PFSK-1 (cell line): Measurements from ENCODE around the gene SDCCAG8.

Experiments used
- FOXP2 ChIP-seq: optimal IDR thresholded peaks from 2 replicates; pipeline ENCODE3; 2011; ENCODE audit warnings: borderline replicate concordance, control low read depth, inconsistent platforms; ENCODE audit not compliant: insufficient read depth; ENCODE audit errors: extremely low read length, extremely low read depth
- POLR2AphosphoS5 ChIP-seq: IDR thresholded peaks from 2 replicates; pipeline ENCODE4 v1.6.1; 2012; ENCODE audit warnings: low read depth, mild to moderate bottlenecking, control low read depth, low read length, moderate library complexity
- SIN3A ChIP-seq: IDR thresholded peaks from 2 replicates; pipeline ENCODE4 v1.6.1; 2012; ENCODE audit warnings: mild to moderate bottlenecking, low read length, moderate library complexity, borderline replicate concordance; ENCODE audit not compliant: insufficient read depth
- TAF1 ChIP-seq: IDR thresholded peaks from 2 replicates; pipeline ENCODE4 v1.6.1; 2012; ENCODE audit warnings: low read length, control low read depth, borderline replicate concordance; ENCODE audit not compliant: insufficient read depth
- TF ChIP-seq, protein P1 (sequence below), 2 experiments: IDR thresholded peaks; 2 replicates each; pipeline versions ENCODE4 v1.6.1 to v1.8.0; 2011 to 2012; ENCODE audit warnings: low read depth in 2 of 2, low read length in 2 of 2, control low read depth in 1 of 2, inconsistent platforms in 1 of 2, mild to moderate bottlenecking in 1 of 2, moderate library complexity in 1 of 2; ENCODE audit not compliant: insufficient read depth in 1 of 2

The SDCCAG8 gene

DNA sequence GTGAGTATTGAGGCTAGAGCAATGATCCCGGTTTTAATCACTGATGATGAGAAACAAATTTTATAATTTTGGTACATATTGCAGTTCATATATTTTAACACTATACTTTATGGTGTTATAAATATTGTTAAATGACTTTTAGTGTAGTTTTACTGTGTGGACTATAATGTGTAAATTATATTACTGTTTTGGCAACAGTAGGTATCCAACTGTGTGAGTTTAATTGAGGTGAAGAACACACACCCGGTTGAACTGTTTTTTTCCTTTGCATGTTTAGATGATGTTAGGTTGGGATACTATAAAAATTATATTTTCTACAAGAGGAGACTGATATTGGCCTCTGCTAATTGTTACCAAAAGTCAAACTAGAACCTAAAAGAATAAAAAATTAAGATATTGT, 166.5 kb downstream of the SDCCAG8 start:
- TF ChIP-seq SIN3A (no peak), FOXP2 (no peak), POLR2AphosphoS5 (no peak), TAF1 (no peak)
- TF ChIP-seq, protein P1, sequence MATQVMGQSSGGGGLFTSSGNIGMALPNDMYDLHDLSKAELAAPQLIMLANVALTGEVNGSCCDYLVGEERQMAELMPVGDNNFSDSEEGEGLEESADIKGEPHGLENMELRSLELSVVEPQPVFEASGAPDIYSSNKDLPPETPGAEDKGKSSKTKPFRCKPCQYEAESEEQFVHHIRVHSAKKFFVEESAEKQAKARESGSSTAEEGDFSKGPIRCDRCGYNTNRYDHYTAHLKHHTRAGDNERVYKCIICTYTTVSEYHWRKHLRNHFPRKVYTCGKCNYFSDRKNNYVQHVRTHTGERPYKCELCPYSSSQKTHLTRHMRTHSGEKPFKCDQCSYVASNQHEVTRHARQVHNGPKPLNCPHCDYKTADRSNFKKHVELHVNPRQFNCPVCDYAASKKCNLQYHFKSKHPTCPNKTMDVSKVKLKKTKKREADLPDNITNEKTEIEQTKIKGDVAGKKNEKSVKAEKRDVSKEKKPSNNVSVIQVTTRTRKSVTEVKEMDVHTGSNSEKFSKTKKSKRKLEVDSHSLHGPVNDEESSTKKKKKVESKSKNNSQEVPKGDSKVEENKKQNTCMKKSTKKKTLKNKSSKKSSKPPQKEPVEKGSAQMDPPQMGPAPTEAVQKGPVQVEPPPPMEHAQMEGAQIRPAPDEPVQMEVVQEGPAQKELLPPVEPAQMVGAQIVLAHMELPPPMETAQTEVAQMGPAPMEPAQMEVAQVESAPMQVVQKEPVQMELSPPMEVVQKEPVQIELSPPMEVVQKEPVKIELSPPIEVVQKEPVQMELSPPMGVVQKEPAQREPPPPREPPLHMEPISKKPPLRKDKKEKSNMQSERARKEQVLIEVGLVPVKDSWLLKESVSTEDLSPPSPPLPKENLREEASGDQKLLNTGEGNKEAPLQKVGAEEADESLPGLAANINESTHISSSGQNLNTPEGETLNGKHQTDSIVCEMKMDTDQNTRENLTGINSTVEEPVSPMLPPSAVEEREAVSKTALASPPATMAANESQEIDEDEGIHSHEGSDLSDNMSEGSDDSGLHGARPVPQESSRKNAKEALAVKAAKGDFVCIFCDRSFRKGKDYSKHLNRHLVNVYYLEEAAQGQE (IDR thresholded peaks at IDR 0.05; ENCODE audit: insufficient read depth in 1 of 2, low read depth in 2 of 2, low read length in 2 of 2), result no peak

DNA sequence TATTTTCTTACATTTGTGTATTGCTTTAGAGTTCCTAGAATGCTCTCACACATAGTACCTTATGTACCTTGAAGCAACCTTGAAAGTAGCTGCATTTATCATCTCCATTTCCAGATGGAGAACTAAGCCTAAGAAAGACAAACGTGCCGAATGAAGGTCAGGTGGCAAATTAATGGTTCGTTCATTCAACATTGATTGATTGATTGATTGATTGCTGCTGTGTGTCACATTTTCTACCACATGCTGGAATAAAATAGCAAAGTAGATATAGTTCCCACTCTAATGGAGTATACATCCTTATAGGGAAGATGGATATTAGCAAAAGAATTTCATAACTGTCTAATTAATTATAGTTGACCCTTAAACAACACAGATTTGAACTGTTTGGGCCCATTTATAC, 172.2 kb downstream of the SDCCAG8 start:
- TF ChIP-seq POLR2AphosphoS5 (no peak), FOXP2 (no peak), SIN3A (no peak), TAF1 (no peak)
- TF ChIP-seq, protein P1 (IDR thresholded peaks at IDR 0.05; ENCODE audit: insufficient read depth in 1 of 2, low read depth in 2 of 2, low read length in 2 of 2), result no peak

DNA sequence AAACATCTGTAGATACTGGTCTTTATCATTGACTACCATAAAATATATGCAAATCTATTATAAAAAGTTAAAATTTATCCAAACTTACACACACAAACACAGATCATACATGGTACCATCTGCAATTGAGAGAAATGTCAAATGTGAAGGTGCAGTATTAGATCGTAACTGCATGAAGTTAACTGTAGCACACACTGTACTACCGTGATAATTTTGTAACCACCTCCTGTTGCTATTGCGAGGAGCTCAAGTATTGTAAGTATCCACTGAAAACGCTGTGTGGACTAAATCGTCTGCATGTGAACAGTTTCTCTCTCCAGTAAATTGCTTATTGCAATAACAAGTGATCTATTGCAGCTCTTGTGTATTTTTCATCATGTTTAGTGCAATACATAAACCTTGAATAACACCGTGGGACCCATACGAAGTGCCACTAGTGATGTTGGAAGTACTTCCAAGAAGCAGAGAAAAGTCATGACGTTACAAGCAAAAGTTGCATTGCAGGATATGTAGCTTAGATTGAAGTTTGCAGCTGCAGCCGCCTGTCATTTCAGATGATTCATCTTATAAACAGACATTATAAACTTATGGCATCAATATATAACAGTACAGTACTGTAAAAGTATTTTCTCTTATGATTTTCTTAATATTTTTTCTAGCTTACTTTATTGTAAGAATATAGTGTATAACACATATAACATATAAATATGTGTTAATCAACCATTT, 172.9 kb downstream of the SDCCAG8 start:
- TF ChIP-seq TAF1, result no peak
- no peak for TF ChIP-seq SIN3A
- TF ChIP-seq FOXP2, result no peak

DNA sequence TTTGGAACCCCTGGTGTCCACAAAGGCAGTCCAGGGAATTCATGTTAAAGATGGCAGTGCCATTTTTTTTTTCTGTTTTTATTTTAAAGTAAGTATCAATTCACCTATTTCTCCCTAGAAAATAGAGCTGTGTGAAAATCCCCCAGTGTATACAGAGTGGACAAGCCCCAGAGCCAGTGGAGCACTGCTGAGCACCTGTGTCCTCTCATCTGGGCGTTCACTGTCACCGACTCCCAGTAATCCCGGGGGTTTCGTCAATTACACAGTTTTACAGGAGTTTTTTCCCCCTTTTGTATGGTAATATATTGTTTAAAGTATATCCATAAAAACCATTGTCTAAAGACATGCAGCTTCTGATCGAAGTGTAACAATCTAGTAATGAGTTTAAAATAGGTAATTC, 175.8 kb downstream of the SDCCAG8 start:
- TF ChIP-seq POLR2AphosphoS5 (no peak), SIN3A (no peak), TAF1 (no peak), FOXP2 (no peak)
- TF ChIP-seq, protein P1 (IDR thresholded peaks at IDR 0.05; ENCODE audit: insufficient read depth in 1 of 2, low read depth in 2 of 2, low read length in 2 of 2), result no peak

DNA sequence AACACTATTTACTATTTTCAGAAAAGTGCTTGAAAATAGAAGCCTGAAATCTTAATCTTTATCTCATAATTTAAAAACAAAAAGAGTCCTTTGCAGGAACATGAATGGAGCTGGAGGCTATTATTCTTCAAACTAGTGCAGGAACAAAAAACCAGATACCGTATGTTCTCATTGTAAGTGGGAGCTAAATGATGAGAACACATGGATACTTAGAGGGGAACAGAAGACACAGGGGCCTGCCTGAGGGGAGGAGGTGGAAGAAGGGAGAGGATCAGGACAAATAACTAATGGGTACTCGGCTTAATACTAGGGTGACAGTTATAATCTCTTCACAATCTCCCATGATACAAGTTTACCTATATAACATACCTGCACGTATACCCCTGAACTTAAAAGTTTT, 176.3 kb downstream of the SDCCAG8 start:
- TF ChIP-seq, protein P1 (IDR thresholded peaks at IDR 0.05; ENCODE audit: insufficient read depth in 1 of 2, low read depth in 2 of 2, low read length in 2 of 2), result no peak
- TF ChIP-seq POLR2AphosphoS5, result no peak
